HG02885 (cell line): ENCODE data around the gene RPE65.
"Not testable (repeated sequence)": the region's sequence is repeated elsewhere in the genome, so short reads cannot be mapped to it uniquely, and the experiment has no call there.

ENCODE experiments used
- ATAC-seq: cut with Tn5 transposase; IDR thresholded peaks from one replicate; pipeline ENCODE4 v1.9.1; 2021; ENCODE audit warnings: mild to moderate bottlenecking; ENCODE audit not compliant: unreplicated experiment, poor library complexity

RPE65 gene

DNA sequence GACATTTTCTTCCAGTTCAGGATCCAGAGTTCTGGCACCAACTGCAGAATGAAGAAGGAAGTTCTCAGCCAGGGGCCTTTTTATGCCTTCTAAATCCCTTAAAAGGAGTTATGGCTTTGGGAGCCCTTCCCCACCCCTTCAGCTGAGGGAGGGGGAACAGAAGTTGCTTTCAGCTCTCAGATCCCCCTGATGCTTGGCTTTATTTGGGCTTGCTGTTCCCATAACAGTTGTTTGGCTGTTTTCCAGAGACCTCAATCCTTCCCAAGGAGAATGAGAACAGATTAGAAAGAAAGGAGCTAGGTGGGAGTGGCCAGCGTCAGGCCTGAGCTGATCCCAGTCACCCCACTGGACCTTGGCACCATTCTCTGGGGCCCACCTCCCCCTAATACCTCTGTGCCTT, at the start of gene RPE65:
RPE65 (minus strand) TSS at position 54 of the 400 bp plus-strand sequence; CDS start at position 5, 49 bp downstream.
- no peak for ATAC-seq

DNA sequence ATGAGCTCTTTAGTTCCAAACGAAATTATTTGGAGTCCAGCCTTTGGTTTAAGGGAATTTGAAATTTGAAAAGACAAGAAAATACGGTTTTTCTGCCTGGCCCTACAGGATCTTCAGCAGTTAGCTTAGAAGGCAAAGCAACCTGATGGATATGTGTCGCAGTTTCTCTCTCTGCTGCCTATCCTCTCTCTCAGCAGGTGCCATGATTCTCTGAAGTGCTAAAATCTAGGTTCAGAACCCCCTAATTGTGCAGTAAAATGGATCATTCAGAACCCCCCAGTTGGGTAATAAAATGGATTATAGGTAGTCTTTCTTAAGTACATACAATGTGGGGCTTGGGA, 47.6 kb upstream of the RPE65 start:
- peak; percentile 21 for ATAC-seq

DNA sequence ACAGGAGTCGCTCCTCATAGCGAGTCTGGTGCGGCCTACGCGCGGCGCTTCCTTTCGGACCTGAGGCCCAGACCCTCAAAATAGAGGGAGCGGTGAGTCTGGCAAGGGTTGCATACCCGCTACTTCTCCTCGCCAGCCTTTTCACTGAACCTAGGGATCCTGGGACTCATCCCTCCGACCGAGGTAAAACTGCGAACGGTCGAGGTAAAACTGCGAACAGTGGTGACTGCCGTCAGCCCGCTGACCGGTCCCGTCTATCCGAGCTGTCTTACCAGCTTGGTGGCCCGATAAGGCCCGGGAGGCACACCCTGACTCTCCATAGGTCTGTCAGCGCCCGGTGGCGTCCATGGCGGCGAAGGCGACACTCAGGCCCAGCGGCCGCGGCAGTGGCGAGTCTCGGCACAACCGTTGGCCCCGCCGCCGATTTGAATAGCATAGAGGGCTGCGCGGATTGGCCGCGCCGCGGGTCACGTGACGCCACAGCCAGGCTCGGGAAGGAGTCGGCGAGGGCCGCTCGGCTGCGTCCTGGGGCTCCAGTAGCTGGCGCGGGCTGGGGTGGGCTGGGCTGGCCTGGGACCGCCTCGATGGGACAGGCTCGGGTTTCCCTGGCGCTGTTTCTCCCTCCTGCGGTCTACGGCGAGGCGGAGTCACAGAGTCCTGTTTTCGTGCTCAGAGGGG, 47.1 kb upstream of the RPE65 start, which contains the start of gene DEPDC1:
DEPDC1 (minus strand) TSS at position 403 of the 678 bp plus-strand sequence; CDS start at position 320, 83 bp downstream.
- ATAC-seq: peak; percentile 93

DNA sequence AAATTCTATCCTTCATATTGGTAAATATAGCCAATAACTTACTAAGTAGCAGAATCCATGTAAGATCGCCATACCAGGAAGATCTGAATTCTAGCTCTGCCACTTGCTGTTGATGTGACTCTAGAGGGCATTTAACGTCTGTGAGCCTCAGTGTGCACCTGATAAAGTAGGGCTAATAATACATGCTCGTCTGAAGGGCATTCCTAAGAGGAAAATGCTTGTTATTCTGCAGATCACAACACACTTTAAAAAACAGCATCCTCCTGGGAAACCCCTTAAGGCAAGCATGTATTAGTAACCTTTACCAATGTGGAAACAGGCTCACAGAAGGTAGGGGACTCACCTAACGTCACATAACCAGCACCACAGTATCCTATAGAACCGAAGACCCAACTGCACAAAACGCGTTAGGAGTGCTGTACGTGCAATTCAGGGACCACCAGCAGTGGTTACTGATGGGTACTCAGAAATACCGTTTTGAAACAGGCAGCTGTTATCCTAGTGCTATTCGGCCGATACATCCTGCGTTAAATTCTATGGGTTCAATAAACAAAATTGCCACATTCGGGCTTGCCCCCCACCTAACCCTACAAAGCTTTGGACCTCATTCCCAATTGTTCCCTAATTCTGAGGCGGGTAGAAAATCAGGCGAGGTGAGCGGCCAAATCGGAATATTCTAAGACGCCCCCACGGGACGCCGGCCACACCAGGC, 46.4 kb upstream of the RPE65 start:
- peak; percentile 31 for ATAC-seq

DNA sequence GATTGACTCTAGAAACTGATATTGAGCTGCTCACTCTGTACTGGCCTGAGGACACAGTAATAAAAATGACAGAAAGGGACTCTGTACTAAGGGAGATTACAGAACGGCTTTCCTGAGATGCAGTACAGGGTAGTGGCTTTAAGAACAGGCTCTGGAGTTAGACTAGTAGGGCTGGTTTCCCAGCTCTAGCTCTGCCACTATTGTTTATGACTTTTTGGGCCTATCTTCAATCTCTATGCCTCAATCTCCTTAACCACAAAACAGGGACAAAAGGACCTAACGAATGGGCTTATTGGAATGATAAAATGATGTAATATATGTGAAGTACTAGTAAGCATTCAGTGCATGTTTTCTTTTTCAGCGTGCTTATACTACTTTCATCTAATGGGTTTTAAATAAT, 45.8 kb upstream of the RPE65 start:
- peak; percentile 0 for ATAC-seq

DNA sequence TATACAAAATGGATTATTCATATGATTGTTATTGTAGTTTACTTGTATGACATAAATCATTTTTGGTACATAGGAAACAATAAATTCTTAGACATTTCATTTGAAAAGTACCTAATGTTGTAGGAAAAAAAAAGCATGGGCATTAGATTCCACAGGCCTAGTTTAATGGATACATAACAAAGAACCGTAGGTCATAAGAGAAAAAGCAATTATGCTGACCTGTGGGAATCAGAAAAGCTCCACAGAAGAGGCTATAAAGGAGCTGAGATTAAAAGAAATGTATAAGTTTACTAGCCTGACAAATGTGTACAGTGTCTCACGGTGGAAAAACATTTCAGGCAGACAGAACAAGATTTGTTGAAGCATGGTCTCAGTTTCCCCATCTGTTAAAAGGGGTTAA, 43.4 kb upstream of the RPE65 start:
- ATAC-seq: no peak

DNA sequence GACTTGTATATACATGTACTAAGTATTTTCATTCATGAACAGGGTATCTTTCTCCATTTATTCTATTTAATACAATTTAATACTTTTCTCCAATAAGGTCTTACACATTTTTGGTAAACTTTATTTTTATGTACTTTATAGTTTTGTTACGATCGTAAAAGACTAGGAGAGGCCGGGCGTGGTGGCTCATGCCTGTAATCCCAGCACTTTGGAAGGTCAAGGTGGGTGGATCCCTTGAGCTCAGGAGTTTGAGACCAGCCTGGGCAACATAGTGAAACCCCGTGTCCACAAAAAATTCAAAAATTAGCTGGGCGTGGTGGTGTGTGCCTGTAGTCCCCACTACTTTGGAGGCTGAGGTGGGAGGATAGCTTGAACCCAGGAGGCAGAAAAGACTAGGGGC, 42.5 kb upstream of the RPE65 start:
- ATAC-seq: not testable (repeated sequence)

DNA sequence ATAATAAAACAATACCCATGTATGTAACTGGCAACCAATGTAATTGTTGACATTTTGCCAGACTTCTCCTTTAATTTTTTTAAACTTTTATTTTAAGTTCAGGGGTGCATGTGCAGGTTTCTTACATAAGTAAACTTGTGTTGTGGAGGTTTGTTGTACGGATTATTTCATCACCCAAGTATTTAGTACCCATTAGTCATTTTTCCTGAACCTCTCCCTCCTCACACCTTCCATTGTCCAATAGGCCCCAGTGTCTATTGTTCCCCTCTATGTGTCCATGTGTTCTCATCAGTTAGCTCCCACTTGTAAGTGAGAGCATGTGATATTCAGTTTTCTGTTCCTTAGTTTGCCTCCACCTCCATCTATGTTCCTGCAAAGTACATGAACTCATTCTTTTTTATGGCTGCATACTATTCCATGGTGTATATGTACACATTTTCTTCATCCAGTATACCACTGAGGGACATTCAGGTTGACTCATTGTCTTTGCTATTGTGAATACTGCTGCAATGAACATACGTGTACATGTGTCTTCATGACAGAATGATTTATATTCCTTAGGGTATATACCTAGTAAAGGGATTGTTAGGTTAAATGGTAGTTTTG, 40.4 kb upstream of the RPE65 start:
- no peak for ATAC-seq

- no peak for ATAC-seq
Observed at GRCh38 chr1:68485431-68486022, 35.8 kb upstream of the RPE65 start.

GRCh38 chr1:68484618-68485017, 34.9 kb upstream of the RPE65 start:
- ATAC-seq: no peak

GRCh38 chr1:68481041-68481440, 31.3 kb upstream of the RPE65 start:
- ATAC-seq: no peak

- no peak for ATAC-seq
Observed at GRCh38 chr1:68479501-68479900, 29.7 kb upstream of the RPE65 start.

DNA sequence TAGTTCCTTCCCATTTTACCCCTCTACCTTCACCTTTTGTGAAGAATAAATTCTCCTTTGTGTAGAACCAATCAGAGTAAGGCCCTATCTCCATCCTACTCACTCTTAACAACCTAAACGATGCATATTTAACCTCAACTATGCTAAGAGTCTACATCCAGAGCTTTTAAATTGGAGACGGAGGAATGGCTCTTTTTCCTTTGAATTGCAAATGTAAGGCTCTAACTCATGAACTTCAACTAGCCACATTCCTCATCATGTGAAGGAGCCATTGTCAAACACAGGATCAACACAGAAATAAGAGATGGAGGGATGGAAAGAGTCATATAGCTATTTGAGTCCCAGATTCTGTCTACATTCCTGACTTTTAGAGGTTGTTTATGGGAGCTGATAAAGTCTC, 28.9 kb upstream of the RPE65 start:
- no peak for ATAC-seq

- ATAC-seq: not testable (repeated sequence)
Observed at GRCh38 chr1:68476626-68477025, 26.9 kb upstream of the RPE65 start.

GRCh38 chr1:68473060-68473459, 23.3 kb upstream of the RPE65 start:
- ATAC-seq: no peak

DNA sequence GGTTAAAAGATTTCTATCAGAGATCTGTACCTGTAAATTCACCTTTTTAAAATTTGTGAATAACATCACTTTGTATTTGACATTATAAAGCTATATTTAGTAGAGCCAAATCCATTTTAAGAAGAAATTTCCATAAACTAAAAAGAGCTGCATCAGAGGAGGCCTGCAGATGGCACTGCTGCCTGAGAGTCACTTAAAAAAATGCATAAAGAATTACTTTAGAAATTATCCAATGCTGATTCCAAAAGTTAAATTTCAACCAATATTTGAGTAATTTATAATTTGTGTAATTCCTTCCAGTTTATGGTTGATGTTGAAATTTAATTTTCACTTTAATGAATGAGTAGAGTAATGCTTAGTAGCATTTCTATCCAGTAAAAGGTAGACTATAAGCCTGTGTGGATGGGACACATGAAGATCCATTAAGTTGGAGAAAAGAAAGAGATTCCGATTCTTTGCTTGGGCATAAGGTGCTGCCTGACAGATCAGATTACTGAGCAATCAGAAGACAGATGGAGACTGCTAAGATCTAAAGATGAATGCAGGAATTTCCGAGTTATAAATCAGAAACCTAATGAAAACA, 20.7 kb upstream of the RPE65 start:
- no peak for ATAC-seq

DNA sequence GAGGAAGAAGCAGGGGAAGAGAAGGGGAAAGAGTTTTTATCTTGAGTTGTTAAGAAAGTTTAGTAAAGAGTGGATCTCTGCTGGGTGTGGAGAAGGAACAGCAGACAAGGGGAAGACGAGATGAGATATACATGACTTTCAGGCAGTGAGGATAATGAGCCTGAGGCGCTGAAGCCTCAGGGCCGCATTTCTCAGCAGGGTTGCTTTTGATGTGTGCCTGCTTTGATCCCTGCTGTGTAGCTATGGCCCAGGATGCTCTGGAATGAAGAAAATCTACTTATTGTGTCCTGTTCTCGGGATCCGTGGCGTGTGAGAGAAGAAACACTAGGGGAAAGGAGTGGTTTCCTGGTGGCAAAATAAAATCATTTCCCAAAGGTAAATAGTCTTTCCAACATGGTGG, 15.1 kb upstream of the RPE65 start:
- no peak for ATAC-seq

- no peak for ATAC-seq
Observed at GRCh38 chr1:68460935-68461334, 11.2 kb upstream of the RPE65 start.

- ATAC-seq: no peak
Observed at GRCh38 chr1:68459796-68460195, 10.0 kb upstream of the RPE65 start.

GRCh38 chr1:68459091-68459490, 9.3 kb upstream of the RPE65 start:
- no peak for ATAC-seq

DNA sequence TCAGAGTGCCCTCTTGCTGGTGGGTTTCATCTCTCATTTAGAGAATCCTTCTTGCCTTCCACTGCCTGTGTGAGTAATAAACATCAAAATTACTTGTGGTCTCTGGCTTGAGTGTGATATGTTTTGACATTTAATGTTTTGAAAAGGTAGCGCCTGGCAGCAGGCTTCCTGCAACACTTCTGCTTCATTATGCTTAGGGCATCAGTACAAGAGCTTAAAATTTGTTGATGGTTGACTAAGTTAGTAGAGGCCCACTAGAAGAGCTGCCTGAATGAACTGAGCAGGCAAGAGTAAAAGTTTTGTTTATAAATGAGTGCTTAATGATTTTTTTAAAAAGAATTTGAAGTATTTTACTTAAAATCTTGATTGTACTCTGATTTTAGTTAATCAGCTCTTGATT, 6.4 kb upstream of the RPE65 start:
- no peak for ATAC-seq
